GM19467 (cell line): ENCODE results near the gene KIAA1614.

Experiments
- ATAC-seq: cut with Tn5 transposase; IDR thresholded peaks from one replicate; pipeline ENCODE4 v1.9.1; 2021; ENCODE audit warnings: mild to moderate bottlenecking, moderate library complexity; ENCODE audit not compliant: unreplicated experiment

Gene KIAA1614

DNA sequence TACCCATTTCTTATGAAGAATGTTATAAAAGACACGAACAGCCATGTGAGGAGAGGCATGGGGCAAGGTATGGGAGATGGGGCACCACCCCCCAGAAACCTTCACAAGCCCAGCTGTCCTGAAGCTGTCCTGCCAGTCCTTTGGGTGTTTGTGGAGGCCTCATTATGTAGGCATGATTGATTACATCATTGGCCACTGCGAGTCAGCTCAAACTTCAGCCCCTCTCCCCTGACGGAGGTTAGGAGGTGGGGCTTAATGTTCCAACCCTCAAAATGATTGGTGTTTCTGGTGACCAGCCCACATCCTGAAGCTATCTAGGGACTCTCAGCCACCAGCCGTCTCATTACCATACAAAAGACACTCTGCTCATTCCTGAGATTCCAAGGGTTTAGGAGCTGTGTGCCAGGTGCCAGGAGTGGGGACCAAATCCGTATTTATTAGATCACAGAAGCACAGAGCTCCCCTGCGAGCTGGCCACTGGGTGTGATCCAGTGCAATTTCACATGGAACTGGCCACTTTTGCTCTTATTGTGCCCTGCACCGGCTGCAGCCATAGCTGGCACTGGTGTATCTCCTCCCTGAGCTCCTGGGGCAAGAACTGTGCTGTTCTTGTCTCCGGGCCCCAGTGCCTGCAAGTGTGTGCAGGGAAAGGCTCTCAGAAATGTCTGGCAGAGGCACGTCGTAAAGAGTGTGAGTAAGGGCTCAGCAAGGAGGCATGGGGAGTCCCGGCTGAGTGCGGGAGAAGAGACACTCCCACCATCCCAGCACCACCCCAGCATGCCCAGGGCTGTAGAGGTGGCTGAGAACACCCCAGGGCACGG lies 10.5 kb downstream of the KIAA1614 start:
- no peak for ATAC-seq

DNA sequence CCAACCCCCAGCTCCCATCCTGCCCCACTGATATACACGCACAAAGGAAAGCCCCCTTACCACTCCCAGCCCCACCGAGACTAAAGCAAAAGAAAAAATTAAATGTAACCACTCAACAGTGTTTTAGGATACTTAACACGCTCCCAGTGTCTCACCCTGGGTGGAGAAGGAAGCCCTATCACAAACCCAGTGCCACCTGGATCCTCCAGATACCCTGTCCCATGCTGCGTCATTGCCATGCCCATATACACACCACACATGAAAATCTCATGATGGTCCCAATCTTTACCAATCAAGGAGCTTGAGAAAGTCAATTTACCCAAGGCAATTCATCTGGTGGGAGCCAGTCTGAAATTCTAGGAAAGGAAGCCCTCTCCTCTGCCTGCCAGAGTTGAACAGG lies 11.2 kb downstream of the KIAA1614 start:
- ATAC-seq, result no peak

- ATAC-seq, result no peak
These were observed 12.2 kb downstream of the KIAA1614 start for GRCh38 chr1:180924939-180925338.

DNA sequence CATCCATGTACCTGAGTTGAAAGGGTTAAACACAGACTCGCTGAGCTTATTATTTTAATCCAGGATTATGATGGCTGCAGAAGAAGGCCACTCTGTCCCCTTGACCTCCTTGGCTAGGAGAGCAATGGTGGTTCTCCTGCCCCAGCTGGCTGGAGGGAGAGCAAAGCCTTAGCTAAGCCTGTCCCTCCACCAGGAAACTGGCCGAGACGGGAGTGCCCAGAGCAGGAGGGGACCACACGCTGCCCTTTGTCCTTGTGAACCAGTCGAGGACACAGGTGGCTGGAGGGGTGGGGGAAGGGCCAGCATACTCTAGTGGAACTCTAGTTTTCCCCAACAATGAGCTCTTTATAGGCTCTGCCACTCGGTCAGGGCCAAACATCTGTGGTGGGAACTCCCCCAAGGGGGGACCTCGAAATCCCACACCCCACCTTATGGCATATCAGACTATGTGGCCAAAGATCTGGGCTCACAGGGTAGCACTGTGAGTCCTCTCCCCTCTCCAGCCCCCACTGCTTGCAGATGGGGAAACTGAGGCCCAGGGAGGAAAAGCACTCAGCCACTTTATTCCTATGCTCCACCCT lies 12.9 kb downstream of the KIAA1614 start:
- no peak for ATAC-seq

- no peak for ATAC-seq
These were observed 13.7 kb downstream of the KIAA1614 start for GRCh38 chr1:180926164-180926981.

GRCh38 chr1:180927348-180927747 lies 14.7 kb downstream of the KIAA1614 start:
- ATAC-seq, result no peak

DNA sequence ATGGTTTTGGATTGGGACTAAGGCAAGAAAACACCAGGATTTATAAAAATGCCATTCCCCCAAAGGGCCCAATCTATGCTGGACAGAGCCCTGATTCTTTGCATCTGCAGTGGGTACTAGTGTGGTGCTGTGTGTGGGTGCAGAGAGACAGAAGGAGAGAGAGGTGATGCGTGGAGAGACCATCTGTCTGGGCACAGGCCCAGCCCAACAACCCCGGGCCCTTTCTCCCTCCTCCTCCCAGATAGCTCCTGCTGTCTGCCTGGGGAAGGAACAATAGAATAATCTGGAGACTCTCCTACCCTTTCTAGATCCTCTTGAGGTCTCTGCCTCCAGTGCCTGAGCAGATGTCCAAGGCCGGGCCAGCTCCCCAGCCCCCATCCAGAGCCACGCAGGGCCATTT lies 15.1 kb downstream of the KIAA1614 start:
- no peak for ATAC-seq

DNA sequence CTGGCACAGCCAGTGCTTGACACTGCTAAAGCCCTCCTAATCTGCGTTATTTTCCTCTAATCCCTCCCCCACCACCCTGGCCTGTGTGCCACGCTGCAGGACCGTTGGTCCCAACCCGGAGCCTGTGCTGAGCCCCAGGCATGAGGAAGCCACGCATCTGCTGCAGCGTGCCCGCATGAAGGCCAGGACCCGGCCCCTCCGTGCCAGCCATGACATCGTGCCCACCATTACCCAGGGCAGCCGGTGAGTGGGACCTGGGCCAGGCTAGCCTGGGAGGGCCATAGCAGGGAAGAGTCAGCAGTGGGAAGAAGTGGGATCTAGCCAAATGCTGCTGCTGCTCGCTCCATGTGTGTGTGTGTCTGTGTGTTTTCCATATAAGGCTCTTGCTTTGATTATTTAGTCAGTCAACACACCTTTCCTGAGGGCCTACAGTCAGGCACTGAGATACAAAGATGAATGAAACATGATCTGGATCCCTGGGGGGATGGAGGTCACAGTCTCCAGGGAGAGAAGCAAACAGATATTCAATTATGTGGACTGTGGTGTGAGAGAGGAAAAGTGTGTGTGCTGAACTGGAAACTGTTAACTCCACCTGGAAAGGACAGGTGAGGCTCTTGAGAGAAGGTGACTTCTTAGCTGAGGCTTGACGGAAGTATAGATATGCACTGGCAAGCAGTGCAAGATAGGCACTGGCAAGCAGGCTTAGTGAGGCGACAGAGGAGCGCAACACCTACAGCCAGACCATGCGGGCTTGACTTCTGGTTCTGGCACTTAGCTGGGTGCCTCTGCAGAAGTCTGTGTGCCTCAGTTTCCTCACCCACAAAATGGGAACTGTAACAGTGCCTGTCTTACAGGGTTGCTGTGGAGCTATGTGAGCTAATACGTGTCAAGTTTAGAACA lies 15.9 kb downstream of the KIAA1614 start:
- ATAC-seq, result no peak

GRCh38 chr1:180929389-180929788 lies 16.7 kb downstream of the KIAA1614 start:
- ATAC-seq, result no peak

GRCh38 chr1:180930687-180931086 lies 18.0 kb downstream of the KIAA1614 start:
- no peak for ATAC-seq

GRCh38 chr1:180931529-180931928 lies 18.8 kb downstream of the KIAA1614 start:
- no peak for ATAC-seq

- ATAC-seq, result no peak
These were observed 19.7 kb downstream of the KIAA1614 start for GRCh38 chr1:180932378-180932777.

DNA sequence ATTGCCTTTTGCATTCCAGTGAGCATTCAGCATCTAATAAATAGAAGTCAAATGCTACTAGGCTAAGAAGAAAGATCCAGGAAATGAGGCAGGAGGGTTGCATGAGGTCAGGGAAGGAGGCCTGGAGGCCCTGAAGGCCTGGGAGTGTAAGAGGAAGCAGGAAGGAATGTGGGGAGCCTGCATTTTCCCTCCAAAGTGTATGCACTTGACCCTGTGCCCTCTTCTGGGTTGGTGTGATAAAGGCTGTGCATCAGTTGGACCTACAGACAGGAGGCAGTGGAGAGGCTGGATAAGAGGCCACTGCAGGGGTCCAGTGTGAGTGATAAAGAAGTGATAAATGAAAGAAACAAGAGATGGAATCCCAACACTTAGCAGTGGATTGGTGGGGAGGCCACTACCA lies 20.4 kb downstream of the KIAA1614 start:
- ATAC-seq, result no peak

GRCh38 chr1:180934563-180934962 lies 21.9 kb downstream of the KIAA1614 start:
- no peak for ATAC-seq

DNA sequence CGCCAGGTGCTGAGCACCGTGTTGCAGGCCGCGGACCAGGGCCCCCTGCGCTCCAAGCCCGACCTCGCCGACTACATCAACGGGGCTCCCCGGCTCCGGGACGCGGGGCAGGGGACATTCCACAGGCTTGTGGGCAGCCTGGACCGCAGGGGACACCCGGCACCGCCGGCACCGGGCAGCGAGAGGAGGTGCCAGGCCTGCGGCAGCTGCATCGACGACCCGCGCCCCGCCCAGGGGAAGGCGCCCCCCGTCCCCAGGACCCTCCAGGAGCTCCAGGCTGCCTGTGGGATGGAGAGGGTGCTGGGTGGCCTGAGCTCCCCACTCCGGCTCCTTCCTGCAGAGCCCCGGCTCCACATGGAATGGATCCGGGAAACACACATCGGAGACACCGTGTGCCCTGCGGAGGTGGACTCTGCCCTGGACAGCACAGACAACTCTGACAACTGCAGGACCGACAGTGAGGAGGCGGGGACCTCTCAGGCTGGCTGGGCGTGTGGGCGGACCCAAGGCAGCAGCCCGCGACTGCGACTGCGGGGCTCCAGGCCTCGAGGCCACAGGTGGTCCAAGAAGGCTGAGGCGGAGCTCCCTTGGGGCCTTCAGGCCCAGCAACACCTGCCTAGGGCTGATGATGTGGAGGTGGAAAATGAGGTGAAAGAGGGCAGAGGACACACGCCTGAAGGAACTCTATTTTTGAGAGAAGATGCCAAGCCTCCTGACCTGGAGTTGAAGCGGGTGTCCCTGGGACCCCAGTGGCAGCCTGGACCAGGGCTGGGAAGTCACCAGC lies 22.8 kb downstream of the KIAA1614 start:
- peak; percentile 43 for ATAC-seq

GRCh38 chr1:180936110-180937011 lies 23.7 kb downstream of the KIAA1614 start:
- no peak for ATAC-seq

GRCh38 chr1:180937012-180937372 lies 24.3 kb downstream of the KIAA1614 start:
- no peak for ATAC-seq

- no peak for ATAC-seq
These were observed 25.0 kb downstream of the KIAA1614 start for GRCh38 chr1:180937624-180938225.
